ENCODE measurements around the gene TULP4.

The TULP4 gene

GRCh38 chr6:158324136-158324535 lies 11.9 kb downstream of the TULP4 start:
- POLR2A ChIA-PET, result no interaction called here
- DNase-seq (ENCODE audit: extremely low spot score), result no peak
- CTCF ChIA-PET, result interaction anchor here (0.8 to 1.4 kb wide), 5 partner anchors 9 to 110 kb away, joined by 3 to 4 read pairs (median 3); no protein-coding TSS in a partner anchor
- TF ChIP-seq CTCF (IDR thresholded peaks at IDR 0.05; ENCODE audit: control extremely low read depth, extremely low read depth, low read depth, missing control alignments), result no peak

- TF ChIP-seq CTCF (IDR thresholded peaks at IDR 0.05; ENCODE audit: control extremely low read depth, extremely low read depth, low read depth, missing control alignments), result no peak
- ChIA-PET POLR2A (no interaction called here), CTCF (interaction anchor here (1.1 to 1.5 kb wide), 4 partner anchors 30 to 192 kb away, joined by 3 to 4 read pairs (median 3); no protein-coding TSS in a partner anchor)
- DNase-seq (ENCODE audit: extremely low spot score), result no peak
Observed at GRCh38 chr6:158327211-158327610, 14.9 kb downstream of the TULP4 start.

DNA sequence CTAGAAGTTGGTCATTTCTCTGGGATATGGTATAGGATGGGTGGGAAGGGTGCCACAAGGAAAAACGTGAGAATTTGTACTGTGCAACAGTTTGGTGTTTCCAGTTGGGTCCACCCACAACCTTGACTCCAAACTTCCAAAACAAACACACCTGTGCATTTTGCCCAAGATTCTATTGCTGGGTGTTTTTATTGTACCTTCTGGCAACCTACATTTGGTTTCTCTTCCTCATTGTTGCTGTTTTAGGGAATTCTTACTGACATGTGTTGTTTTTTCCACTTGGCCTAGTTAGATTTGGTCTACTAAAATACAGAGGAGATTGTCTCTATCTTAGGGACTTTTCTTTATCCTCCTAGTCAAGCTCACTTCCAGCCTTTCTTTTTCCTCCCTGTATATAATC lies 16.7 kb downstream of the TULP4 start:
- CTCF ChIA-PET, result no interaction called here
- no peak for DNase-seq (ENCODE audit: extremely low spot score)
- TF ChIP-seq CTCF (IDR thresholded peaks at IDR 0.05; ENCODE audit: control extremely low read depth, extremely low read depth, low read depth, missing control alignments), result no peak
- POLR2A ChIA-PET, result interaction anchor here (0.5 to 0.6 kb wide), 2 partner anchors 8 to 88 kb away, joined by 3 to 5 read pairs; no protein-coding TSS in a partner anchor

GRCh38 chr6:158329531-158329930 lies 17.3 kb downstream of the TULP4 start:
- POLR2A ChIA-PET, result no interaction called here
- no peak for TF ChIP-seq CTCF (IDR thresholded peaks at IDR 0.05; ENCODE audit: control extremely low read depth, extremely low read depth, low read depth, missing control alignments)
- CTCF ChIA-PET, result interaction anchor here (1.3 kb wide), 1 partner anchor 27 kb away, joined by 4 read pairs; no protein-coding TSS in a partner anchor
- no peak for DNase-seq (ENCODE audit: extremely low spot score)

GRCh38 chr6:158330016-158330415 lies 17.8 kb downstream of the TULP4 start:
- CTCF ChIA-PET, result interaction anchor here (1.3 to 1.6 kb wide), 2 partner anchors 15 to 27 kb away, joined by 3 to 4 read pairs; no protein-coding TSS in a partner anchor
- POLR2A ChIA-PET, result no interaction called here
- no peak for TF ChIP-seq CTCF (IDR thresholded peaks at IDR 0.05; ENCODE audit: control extremely low read depth, extremely low read depth, low read depth, missing control alignments)
- no peak for DNase-seq (ENCODE audit: extremely low spot score)

GRCh38 chr6:158332237-158332636 lies 20.0 kb downstream of the TULP4 start:
- DNase-seq (ENCODE audit: extremely low spot score), result no peak
- no peak for TF ChIP-seq CTCF (IDR thresholded peaks at IDR 0.05; ENCODE audit: control extremely low read depth, extremely low read depth, low read depth, missing control alignments)
- ChIA-PET POLR2A (no interaction called here), CTCF (interaction anchor here (1.2 to 1.3 kb wide), 2 partner anchors 11 to 13 kb away, joined by 5 to 6 read pairs; no protein-coding TSS in a partner anchor)

Data from GM10248 (cell line).